ENCODE measurements around the gene SMIM27.

- TF ChIP-seq ELF4 (IDR thresholded peaks at IDR 0.05) (no peak), HDGF (IDR thresholded peaks at IDR 0.05; ENCODE audit: borderline replicate concordance) (no peak), NFRKB (IDR thresholded peaks at IDR 0.05) (no peak)
These were observed 2.5 kb downstream of the SMIM27 start for GRCh38 chr9:32554591-32554990.

All from HEK293T (cell line).